ENCODE measurements around the gene CD2.
A peak's percentile ranks its signal among the peaks of the same experiment; 100 is the strongest.

The CD2 gene

DNA sequence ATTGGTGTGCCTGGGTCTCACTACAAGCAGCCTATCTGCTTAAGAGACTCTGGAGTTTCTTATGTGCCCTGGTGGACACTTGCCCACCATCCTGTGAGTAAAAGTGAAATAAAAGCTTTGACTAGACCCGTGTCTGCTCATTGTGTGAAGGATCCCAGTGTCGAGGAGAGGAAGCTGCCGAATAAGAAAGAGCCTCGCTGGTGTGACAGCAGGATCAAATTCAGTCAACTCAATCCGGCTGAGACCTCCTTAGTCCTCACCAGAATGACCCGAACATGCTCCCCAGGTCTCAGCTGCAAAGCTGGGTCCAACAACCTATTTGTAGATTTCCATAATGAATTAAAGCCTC lies 14.8 kb downstream of the CD2 start:
- peak; percentile 84 for DNase-seq (ENCODE audit: low read depth)
- TF ChIP-seq, protein P1, sequence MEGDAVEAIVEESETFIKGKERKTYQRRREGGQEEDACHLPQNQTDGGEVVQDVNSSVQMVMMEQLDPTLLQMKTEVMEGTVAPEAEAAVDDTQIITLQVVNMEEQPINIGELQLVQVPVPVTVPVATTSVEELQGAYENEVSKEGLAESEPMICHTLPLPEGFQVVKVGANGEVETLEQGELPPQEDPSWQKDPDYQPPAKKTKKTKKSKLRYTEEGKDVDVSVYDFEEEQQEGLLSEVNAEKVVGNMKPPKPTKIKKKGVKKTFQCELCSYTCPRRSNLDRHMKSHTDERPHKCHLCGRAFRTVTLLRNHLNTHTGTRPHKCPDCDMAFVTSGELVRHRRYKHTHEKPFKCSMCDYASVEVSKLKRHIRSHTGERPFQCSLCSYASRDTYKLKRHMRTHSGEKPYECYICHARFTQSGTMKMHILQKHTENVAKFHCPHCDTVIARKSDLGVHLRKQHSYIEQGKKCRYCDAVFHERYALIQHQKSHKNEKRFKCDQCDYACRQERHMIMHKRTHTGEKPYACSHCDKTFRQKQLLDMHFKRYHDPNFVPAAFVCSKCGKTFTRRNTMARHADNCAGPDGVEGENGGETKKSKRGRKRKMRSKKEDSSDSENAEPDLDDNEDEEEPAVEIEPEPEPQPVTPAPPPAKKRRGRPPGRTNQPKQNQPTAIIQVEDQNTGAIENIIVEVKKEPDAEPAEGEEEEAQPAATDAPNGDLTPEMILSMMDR (IDR thresholded peaks at IDR 0.05; ENCODE audit: insufficient read depth, low read depth, low read length, missing control alignments): no peak
- peak overlapping the region; percentile 14; the same call in 1 of the 2 replicates for H3K4me3 ChIP-seq (ENCODE audit: low read depth, low read length)

DNA sequence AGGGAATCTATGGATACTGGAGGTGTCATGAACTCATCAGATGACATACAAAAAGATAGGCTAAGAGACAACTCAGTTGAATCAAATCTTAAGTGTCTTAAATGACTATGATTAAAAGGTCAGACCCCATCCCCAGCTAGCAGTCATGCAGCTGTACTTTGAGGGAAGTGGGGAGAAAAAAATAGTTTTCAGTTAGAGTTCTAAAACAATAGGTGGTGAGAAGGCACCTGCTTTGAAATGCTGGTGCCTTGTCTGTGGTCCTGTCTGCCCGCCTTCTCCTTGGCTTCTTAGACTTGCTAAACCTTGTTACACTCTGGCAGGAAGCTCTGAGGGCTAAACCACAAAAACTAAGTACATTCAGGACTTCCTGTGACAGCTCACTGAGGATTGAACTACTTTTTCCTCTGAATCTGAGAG lies 15.3 kb downstream of the CD2 start:
- peak overlapping the region; percentile 14; the same call in 1 of the 2 replicates for H3K4me3 ChIP-seq (ENCODE audit: low read depth, low read length)
- peak; percentile 90 for DNase-seq (ENCODE audit: low read depth)
- TF ChIP-seq, protein P1 (IDR thresholded peaks at IDR 0.05; ENCODE audit: insufficient read depth, low read depth, low read length, missing control alignments): no peak

DNA sequence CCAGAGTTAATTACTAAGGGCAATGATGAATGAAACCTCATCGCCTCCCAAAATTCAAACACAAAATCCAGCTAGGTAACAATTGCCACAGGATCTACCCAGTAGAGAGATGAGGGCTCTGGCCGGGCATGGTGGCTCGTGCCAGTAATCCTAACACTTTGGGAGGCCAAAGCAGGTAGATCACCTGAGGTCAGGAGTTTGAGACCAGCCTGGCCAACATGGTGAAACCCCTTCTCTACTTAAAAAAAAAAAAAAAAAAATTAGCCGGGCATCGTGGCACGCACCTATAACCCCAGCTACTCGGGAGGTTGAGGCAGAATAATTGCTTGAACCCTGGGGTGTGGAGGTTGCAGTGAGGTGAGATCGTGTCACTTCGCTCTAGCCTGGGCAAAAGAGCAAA lies 15.8 kb downstream of the CD2 start:
- H3K4me3 ChIP-seq (ENCODE audit: low read depth, low read length): no peak overlapping the region; the same call in 1 of the 2 replicates
- TF ChIP-seq, protein P1 (IDR thresholded peaks at IDR 0.05; ENCODE audit: insufficient read depth, low read depth, low read length, missing control alignments): no peak
- no peak for DNase-seq (ENCODE audit: low read depth)

DNA sequence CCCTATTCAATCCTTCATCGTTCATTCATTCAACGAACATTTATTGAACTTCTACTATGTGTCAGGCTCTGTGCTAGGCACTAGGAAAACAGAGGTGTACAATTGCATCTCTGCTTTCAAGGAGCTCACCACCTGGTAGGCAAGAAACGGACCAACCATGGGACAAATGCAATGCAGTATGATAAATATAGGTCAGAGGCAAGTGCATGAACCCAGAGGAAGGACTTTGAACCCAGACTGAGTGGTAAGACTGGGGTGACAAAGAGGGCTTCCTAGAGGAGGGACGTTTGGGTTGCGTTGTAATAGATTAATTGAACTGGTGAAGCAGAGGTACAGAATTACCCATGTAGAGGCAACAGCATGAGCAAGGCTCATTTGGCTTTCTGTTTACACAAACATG lies 16.4 kb downstream of the CD2 start:
- no peak for DNase-seq (ENCODE audit: low read depth)
- no peak overlapping the region for H3K4me3 ChIP-seq (ENCODE audit: low read depth, low read length)
- TF ChIP-seq, protein P1 (IDR thresholded peaks at IDR 0.05; ENCODE audit: insufficient read depth, low read depth, low read length, missing control alignments): no peak

DNA sequence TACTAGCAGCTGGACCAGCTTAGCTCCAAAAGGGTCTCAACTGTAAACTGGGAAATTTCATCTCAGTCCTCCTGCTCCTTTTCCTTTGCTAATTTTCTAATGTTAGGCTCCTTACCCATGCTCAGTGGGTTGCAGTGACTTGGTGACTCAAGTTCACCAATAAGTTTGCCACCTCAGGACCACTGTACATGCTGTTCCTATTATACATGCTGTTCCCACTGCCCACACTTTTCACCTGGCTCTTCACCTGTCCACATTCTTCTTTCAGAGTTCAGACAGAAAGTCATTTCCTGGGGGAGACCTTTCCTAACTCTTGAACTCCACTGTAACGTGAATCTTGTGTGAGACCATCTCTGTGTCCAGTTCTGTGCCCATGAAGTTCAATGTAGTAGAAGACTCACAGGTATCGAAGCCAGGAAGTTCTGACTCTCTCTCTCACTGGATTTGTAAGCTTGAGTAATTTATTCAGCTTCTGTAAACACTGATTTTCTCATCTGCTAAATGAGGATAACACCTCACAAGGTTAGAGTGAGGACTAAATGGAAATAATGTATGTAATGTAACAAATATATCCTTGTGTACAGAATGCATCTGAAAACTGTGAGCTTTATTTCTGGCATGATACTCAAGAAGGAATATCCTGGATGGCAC lies 17.9 kb downstream of the CD2 start:
- TF ChIP-seq, protein P1 (IDR thresholded peaks at IDR 0.05; ENCODE audit: insufficient read depth, low read depth, low read length, missing control alignments): no peak
- no peak overlapping the region for H3K4me3 ChIP-seq (ENCODE audit: low read depth, low read length)
- no peak for DNase-seq (ENCODE audit: low read depth)

DNA sequence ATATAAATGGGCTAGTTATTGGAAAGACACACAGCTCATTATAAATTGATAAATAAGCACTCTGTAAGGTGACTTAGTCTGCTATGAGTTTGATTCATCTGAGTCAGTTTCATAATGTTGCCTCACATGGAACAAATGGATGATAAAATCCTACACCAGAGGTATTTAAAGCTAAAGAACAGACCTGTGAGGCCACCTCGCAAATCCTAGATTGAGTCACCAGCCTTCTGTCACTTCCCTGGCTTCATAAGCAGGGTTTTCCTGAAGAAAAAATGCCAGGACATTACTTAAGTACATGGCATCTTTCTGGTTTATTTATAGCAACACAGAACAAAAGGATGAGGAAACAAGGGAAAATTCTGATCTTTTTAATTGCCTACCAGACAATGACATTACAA lies 18.4 kb downstream of the CD2 start:
- TF ChIP-seq, protein P1 (IDR thresholded peaks at IDR 0.05; ENCODE audit: insufficient read depth, low read depth, low read length, missing control alignments): no peak
- no peak overlapping the region for H3K4me3 ChIP-seq (ENCODE audit: low read depth, low read length)
- DNase-seq (ENCODE audit: low read depth): no peak

Measured in GM12865 (cell line).